ENCODE data around the gene HYDIN.

The HYDIN gene

GRCh38 chr16:70800311-70800710 is 430.2 kb downstream of the HYDIN start:
- TF ChIP-seq, protein P1, sequence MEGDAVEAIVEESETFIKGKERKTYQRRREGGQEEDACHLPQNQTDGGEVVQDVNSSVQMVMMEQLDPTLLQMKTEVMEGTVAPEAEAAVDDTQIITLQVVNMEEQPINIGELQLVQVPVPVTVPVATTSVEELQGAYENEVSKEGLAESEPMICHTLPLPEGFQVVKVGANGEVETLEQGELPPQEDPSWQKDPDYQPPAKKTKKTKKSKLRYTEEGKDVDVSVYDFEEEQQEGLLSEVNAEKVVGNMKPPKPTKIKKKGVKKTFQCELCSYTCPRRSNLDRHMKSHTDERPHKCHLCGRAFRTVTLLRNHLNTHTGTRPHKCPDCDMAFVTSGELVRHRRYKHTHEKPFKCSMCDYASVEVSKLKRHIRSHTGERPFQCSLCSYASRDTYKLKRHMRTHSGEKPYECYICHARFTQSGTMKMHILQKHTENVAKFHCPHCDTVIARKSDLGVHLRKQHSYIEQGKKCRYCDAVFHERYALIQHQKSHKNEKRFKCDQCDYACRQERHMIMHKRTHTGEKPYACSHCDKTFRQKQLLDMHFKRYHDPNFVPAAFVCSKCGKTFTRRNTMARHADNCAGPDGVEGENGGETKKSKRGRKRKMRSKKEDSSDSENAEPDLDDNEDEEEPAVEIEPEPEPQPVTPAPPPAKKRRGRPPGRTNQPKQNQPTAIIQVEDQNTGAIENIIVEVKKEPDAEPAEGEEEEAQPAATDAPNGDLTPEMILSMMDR (conservative IDR thresholded peaks at IDR 0.05; ENCODE audit: low read depth, low read length): no peak
- no peak for DNase-seq (ENCODE audit: low read depth)
- H3K4me3 ChIP-seq (ENCODE audit: low read depth, low read length): peak overlapping the region; percentile 88

DNA sequence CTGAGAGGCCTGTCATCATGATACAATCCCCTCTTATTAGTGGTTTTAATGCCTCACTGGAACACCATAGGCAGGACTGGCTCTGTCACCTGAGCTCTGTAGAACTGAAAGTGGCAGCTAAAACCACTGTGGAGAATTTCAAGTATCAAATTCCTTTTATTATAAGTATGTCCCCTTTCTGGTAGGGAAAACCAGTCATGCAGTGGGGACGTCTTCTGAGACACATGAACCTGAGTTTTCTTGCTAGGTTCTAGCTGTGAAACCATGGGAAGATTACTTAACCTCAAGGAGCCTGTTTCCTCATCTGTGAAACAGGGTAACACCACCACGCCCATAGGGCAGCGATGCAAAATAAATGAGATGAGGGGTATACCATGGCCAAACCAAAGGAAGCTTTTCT is 434.2 kb downstream of the HYDIN start:
- H3K4me3 ChIP-seq (ENCODE audit: low read depth, low read length): no peak overlapping the region
- DNase-seq (ENCODE audit: low read depth): no peak
- TF ChIP-seq, protein P1 (conservative IDR thresholded peaks at IDR 0.05; ENCODE audit: low read depth, low read length): no peak

- DNase-seq (ENCODE audit: low read depth): no peak
- TF ChIP-seq, protein P1 (conservative IDR thresholded peaks at IDR 0.05; ENCODE audit: low read depth, low read length): no peak
- H3K4me3 ChIP-seq (ENCODE audit: low read depth, low read length): no peak overlapping the region
Measured at GRCh38 chr16:70795296-70795912, 435.1 kb downstream of the HYDIN start.

DNA sequence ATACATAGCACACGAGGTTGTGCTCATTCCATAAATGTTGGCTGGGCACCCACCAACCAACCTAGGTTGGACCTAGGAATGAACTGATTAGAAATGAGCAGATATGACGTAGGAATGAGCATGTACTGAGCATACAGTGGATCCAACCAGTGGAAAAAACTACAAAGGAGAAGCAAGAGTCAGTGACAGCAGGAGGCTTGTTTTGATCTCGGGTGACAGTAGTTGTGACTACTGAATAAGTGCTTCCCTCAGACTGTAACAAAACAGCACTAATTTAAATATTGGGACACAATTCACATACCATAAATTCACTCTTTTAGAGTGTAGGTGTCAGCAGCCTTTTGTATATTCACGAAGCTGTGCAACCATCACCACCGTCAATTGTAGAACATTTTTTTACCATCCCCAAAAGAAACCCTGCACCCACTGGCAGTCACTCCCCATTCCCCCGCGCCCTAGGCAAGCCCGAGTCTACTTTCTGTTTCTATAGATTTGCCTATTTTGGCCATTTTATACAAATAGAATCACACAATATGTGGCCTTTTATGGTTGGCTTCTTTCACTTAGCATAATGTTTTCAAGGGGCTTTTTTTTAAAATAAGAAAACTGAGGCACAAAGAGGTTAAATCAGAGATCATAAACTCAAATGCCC is 436.5 kb downstream of the HYDIN start:
- no peak overlapping the region for H3K4me3 ChIP-seq (ENCODE audit: low read depth, low read length)
- no peak for DNase-seq (ENCODE audit: low read depth)
- TF ChIP-seq, protein P1 (conservative IDR thresholded peaks at IDR 0.05; ENCODE audit: low read depth, low read length): no peak

- TF ChIP-seq, protein P1 (conservative IDR thresholded peaks at IDR 0.05; ENCODE audit: low read depth, low read length): no peak
- no peak for DNase-seq (ENCODE audit: low read depth)
- no peak overlapping the region for H3K4me3 ChIP-seq (ENCODE audit: low read depth, low read length)
Measured at GRCh38 chr16:70790815-70791214, 439.7 kb downstream of the HYDIN start.

- DNase-seq (ENCODE audit: low read depth): no peak
- TF ChIP-seq, protein P1 (conservative IDR thresholded peaks at IDR 0.05; ENCODE audit: low read depth, low read length): no peak
- H3K4me3 ChIP-seq (ENCODE audit: low read depth, low read length): no peak overlapping the region
Measured at GRCh38 chr16:70789595-70790447, 440.7 kb downstream of the HYDIN start.

Measured in choroid plexus epithelial cell (primary cell).